Ishikawa (cell line): Measurements from ENCODE around the gene SIX1.

ENCODE experiments used
- CEBPB ChIP-seq: IDR thresholded peaks from 2 replicates; pipeline ENCODE4 v1.6.1; 2012
- CREB1 ChIP-seq: IDR thresholded peaks from 2 replicates; pipeline ENCODE4 v1.6.1; 2012; ENCODE audit warnings: low read depth
- EGR1 ChIP-seq: IDR thresholded peaks from 2 replicates; pipeline ENCODE4 v1.6.1; 2012
- EP300 ChIP-seq: IDR thresholded peaks from 2 replicates; pipeline ENCODE4 v1.6.1; 2012; ENCODE audit warnings: borderline replicate concordance
- FOXM1 ChIP-seq: IDR thresholded peaks from 2 replicates; pipeline ENCODE4 v1.6.1; 2012; ENCODE audit warnings: low read depth, borderline replicate concordance
- NFIC ChIP-seq: IDR thresholded peaks from 2 replicates; pipeline ENCODE4 v1.6.1; 2012
- RAD21 ChIP-seq: IDR thresholded peaks from 2 replicates; pipeline ENCODE4 v1.6.1; 2012; ENCODE audit warnings: low read depth
- TAF1 ChIP-seq: IDR thresholded peaks from 2 replicates; pipeline ENCODE4 v1.6.1; 2012; ENCODE audit warnings: low read depth, mild to moderate bottlenecking
- TCF12 ChIP-seq: IDR thresholded peaks from 2 replicates; pipeline ENCODE4 v1.6.1; 2012; ENCODE audit warnings: low read depth
- TEAD4 ChIP-seq: IDR thresholded peaks from 2 replicates; pipeline ENCODE4 v1.6.1; 2012
- USF1 ChIP-seq: IDR thresholded peaks from 2 replicates; pipeline ENCODE4 v1.6.1; 2012
- YY1 ChIP-seq: IDR thresholded peaks from 2 replicates; pipeline ENCODE4 v1.6.1; 2012; ENCODE audit warnings: low read depth
- ZBTB7A ChIP-seq: IDR thresholded peaks from 2 replicates; pipeline ENCODE4 v1.6.1; 2012; ENCODE audit warnings: low read depth
- TF ChIP-seq, protein P1 (sequence below): IDR thresholded peaks from 2 replicates; pipeline ENCODE4 v1.6.1; 2012
- TF ChIP-seq, protein P2 (sequence below): IDR thresholded peaks from 2 replicates; pipeline ENCODE4 v1.6.1; 2012; ENCODE audit warnings: low read depth, mild to moderate bottlenecking

SIX1 gene

GRCh38 chr14:60653701-60654161 is 4.5 kb upstream of the SIX1 start:
- no peak for TF ChIP-seq USF1
- no peak for TF ChIP-seq FOXM1
- TF ChIP-seq EGR1: no peak
- no peak for TF ChIP-seq CREB1
- no peak for TF ChIP-seq EP300

- no peak for TF ChIP-seq EGR1
- no peak for TF ChIP-seq RAD21
- TF ChIP-seq YY1: no peak
- no peak for TF ChIP-seq CEBPB
- TF ChIP-seq, protein P1, sequence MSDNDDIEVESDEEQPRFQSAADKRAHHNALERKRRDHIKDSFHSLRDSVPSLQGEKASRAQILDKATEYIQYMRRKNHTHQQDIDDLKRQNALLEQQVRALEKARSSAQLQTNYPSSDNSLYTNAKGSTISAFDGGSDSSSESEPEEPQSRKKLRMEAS: no peak
- no peak for TF ChIP-seq CREB1
- TF ChIP-seq, protein P2, sequence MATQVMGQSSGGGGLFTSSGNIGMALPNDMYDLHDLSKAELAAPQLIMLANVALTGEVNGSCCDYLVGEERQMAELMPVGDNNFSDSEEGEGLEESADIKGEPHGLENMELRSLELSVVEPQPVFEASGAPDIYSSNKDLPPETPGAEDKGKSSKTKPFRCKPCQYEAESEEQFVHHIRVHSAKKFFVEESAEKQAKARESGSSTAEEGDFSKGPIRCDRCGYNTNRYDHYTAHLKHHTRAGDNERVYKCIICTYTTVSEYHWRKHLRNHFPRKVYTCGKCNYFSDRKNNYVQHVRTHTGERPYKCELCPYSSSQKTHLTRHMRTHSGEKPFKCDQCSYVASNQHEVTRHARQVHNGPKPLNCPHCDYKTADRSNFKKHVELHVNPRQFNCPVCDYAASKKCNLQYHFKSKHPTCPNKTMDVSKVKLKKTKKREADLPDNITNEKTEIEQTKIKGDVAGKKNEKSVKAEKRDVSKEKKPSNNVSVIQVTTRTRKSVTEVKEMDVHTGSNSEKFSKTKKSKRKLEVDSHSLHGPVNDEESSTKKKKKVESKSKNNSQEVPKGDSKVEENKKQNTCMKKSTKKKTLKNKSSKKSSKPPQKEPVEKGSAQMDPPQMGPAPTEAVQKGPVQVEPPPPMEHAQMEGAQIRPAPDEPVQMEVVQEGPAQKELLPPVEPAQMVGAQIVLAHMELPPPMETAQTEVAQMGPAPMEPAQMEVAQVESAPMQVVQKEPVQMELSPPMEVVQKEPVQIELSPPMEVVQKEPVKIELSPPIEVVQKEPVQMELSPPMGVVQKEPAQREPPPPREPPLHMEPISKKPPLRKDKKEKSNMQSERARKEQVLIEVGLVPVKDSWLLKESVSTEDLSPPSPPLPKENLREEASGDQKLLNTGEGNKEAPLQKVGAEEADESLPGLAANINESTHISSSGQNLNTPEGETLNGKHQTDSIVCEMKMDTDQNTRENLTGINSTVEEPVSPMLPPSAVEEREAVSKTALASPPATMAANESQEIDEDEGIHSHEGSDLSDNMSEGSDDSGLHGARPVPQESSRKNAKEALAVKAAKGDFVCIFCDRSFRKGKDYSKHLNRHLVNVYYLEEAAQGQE: no peak
- no peak for TF ChIP-seq EP300
Observed at GRCh38 chr14:60652674-60653651, 3.7 kb upstream of the SIX1 start.

DNA sequence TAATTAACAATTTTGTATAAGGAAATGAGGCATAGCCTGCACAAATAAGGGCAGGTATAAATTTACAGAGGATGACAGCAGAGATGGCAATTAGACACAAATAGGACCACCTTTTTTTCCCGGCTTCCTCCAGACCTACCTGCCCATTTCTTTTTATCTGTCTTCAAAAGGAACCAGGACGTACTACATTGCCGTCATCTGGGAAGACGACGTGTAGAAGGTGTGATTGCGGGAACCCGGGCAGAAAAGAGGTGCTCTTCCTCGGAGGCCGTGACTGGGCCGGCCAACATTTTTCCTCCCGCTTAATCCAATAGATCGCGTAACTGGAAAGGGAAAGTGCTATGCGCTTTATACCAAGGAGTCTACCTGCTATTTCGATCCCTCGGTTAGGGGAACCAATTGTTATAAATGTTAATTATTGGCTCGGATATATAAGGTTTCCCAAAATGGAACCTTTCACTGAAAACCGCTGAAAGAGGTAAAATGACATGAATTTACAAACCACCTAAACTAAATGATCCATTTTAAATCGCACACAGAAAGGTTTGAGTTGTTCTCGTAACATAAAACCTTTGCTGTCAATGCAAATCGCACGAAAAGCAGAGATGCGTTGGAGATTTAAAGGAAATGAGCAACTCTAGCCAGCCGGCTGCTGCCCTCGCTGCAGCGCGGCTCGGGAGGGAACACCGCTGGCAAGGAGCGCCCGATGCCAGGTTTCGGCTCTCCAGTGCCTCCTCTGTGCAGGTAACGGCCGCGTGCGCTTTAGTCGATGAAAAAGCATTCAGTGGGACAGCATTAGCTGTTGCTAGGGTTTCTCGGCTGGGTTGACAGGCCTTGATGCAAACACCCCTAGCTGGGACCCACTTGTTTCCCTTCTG is 2.8 kb upstream of the SIX1 start:
- TF ChIP-seq, protein P2: no peak
- TF ChIP-seq FOXM1: no peak
- no peak for TF ChIP-seq NFIC
- TF ChIP-seq, protein P1: no peak
- no peak for TF ChIP-seq ZBTB7A
- TF ChIP-seq CREB1: no peak

DNA sequence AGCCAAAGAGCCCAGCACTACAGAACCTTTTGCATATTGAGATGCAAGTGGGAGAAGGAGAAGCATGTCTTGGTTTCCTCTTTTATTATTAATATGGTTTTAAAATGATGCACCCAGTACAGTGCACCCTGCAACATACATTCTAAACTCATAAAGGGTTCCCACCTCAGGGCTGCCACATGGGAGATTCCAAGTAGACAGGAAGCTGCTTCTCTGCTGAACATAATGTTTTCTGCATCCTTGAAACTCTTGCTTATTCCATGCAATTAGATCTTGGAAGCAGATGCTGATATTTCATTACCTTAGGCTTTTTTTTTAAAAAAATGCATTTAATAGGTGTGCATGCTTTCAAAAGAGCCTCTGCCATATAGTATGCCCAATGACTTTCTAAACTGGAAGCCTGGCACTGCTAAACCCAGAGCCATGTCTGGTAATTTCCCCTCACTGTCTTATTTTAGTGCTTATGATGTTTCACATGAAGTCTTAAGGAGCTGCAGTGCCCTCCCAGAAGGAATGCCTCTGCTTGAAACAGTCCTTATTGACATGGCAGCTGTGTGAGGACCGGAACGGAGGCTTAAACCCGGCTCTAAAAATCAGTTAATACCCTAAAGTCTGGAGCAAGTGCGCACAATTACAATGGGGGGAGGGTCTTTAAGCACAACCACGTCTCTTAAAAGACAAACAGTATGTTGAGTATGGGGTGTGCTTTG is 2.0 kb upstream of the SIX1 start:
- no peak for TF ChIP-seq CREB1
- no peak for TF ChIP-seq TAF1
- TF ChIP-seq EP300: no peak
- no peak for TF ChIP-seq USF1
- TF ChIP-seq TEAD4: no peak
- TF ChIP-seq, protein P1: no peak
- TF ChIP-seq, protein P2: no peak
- no peak for TF ChIP-seq RAD21
- no peak for TF ChIP-seq FOXM1
- TF ChIP-seq YY1: no peak
- TF ChIP-seq TCF12: no peak
- TF ChIP-seq NFIC: no peak
- TF ChIP-seq ZBTB7A: no peak
- no peak for TF ChIP-seq CEBPB
- no peak for TF ChIP-seq EGR1
